SKM-1 treated with dmso at 0.1 percent for 144 hours (cell line): ENCODE data around the gene SLC2A1.

Source experiments
- DNase-seq: peaks from one replicate; lab custom pipeline; 2025; ENCODE audit not compliant: unreplicated experiment; lab: John Stamatoyannopoulos, UW

Gene SLC2A1

GRCh38 chr1:42961312-42962091 is 2.8 kb upstream of the SLC2A1 start:
- no peak for DNase-seq

GRCh38 chr1:42960566-42961311 is 2.1 kb upstream of the SLC2A1 start:
- no peak for DNase-seq

GRCh38 chr1:42960122-42960390 is 1.4 kb upstream of the SLC2A1 start:
- no peak for DNase-seq

GRCh38 chr1:42957880-42958487 is 684 bp downstream of the SLC2A1 start:
- DNase-seq = peak; percentile 18

GRCh38 chr1:42957229-42957879 is 1.3 kb downstream of the SLC2A1 start:
- no peak for DNase-seq

- no peak for DNase-seq
Measured at GRCh38 chr1:42956739-42957138, 1.9 kb downstream of the SLC2A1 start.

- peak; percentile 57 for DNase-seq
Measured at GRCh38 chr1:42955311-42956063, 3.2 kb downstream of the SLC2A1 start.

- no peak for DNase-seq
Measured at GRCh38 chr1:42953182-42954180, 5.2 kb downstream of the SLC2A1 start.

- no peak for DNase-seq
Measured at GRCh38 chr1:42952303-42953001, 6.2 kb downstream of the SLC2A1 start.

- DNase-seq = no peak
Measured at GRCh38 chr1:42951588-42951987, 7.1 kb downstream of the SLC2A1 start.

- DNase-seq = no peak
Measured at GRCh38 chr1:42950116-42950481, 8.6 kb downstream of the SLC2A1 start.

GRCh38 chr1:42949312-42950115 is 9.2 kb downstream of the SLC2A1 start:
- no peak for DNase-seq

- DNase-seq = no peak
Measured at GRCh38 chr1:42947965-42948732, 10.5 kb downstream of the SLC2A1 start.

- DNase-seq = no peak
Measured at GRCh38 chr1:42947117-42947516, 11.6 kb downstream of the SLC2A1 start.

- DNase-seq = no peak
Measured at GRCh38 chr1:42946120-42946898, 12.4 kb downstream of the SLC2A1 start.

- DNase-seq = no peak
Measured at GRCh38 chr1:42945164-42945563, 13.5 kb downstream of the SLC2A1 start.
